Smooth muscle cell (in vitro differentiated cells): ENCODE measurements around the gene DGKG. TPM values are rescaled to one million over a fixed set of nuclear protein-coding genes. Genes with fewer than 3 reads are reported as not detected.

Source experiments
- DNase-seq: peaks from one replicate; lab custom pipeline; 2025; ENCODE audit not compliant: unreplicated experiment; lab: John Stamatoyannopoulos, UW
- H2AFZ ChIP-seq: fragments of 200-600 bp; sonication (generic); 2 replicates; pipeline ENCODE4 v1.6.0; 2016; ENCODE audit warnings: antibody characterized with exemption, low read depth, mild to moderate bottlenecking
- H3F3A ChIP-seq: fragments of 200-600 bp; sonication (generic); 2 replicates; pipeline ENCODE4 v1.6.0; 2017; ENCODE audit warnings: antibody characterized with exemption, low read depth
- H3K27ac ChIP-seq: fragments of 200-600 bp; sonication (generic); 2 replicates; pipeline ENCODE4 v1.5.1; 2016; ENCODE audit warnings: low read depth, mild to moderate bottlenecking
- H3K27me3 ChIP-seq: fragments of 200-600 bp; sonication (generic); 2 replicates; pipeline ENCODE4 v1.6.1; 2016; ENCODE audit warnings: low read depth, mild to moderate bottlenecking
- H3K36me3 ChIP-seq: fragments of 200-600 bp; sonication (generic); 2 replicates; pipeline ENCODE4 v1.5.1; 2016; ENCODE audit warnings: low read depth
- H3K4me1 ChIP-seq: fragments of 200-600 bp; sonication (generic); 2 replicates; pipeline ENCODE4 v1.5.1; 2016; ENCODE audit warnings: low read depth
- H3K4me2 ChIP-seq: fragments of 200-600 bp; sonication (generic); 2 replicates; pipeline ENCODE4 v1.6.0; 2016; ENCODE audit warnings: mild to moderate bottlenecking
- H3K4me3 ChIP-seq: fragments of 200-600 bp; sonication (generic); 2 replicates; pipeline ENCODE4 v1.5.1; 2016; ENCODE audit warnings: mild to moderate bottlenecking
- H3K79me2 ChIP-seq: fragments of 200-600 bp; sonication (generic); 2 replicates; pipeline ENCODE4 v1.6.0; 2016; ENCODE audit warnings: low read depth, mild to moderate bottlenecking
- H3K9ac ChIP-seq: fragments of 200-600 bp; sonication (generic); 2 replicates; pipeline ENCODE4 v1.6.0; 2016; ENCODE audit warnings: low read depth
- H3K9me3 ChIP-seq: fragments of 200-600 bp; sonication (generic); replicated peaks from 2 replicates; pipeline ENCODE4 v1.5.1; 2016; ENCODE audit warnings: low read depth
- H4K20me1 ChIP-seq: fragments of 200-600 bp; sonication (generic); 2 replicates; pipeline ENCODE4 v1.6.0; 2016; ENCODE audit warnings: low read depth
- CTCF ChIP-seq: fragments of 200-600 bp; sonication (generic); IDR thresholded peaks from 2 replicates; pipeline ENCODE4 v1.5.1; 2017; ENCODE audit warnings: borderline replicate concordance, mild to moderate bottlenecking, antibody characterized with exemption; ENCODE audit not compliant: insufficient read depth, poor library complexity, severe bottlenecking
- WGBS: methylation state at CpG from one replicate; pipeline ENCODE4 v1.1.7; 2016; ENCODE audit warnings: low lambda C conversion rate; 5-methylcytosine and 5-hydroxymethylcytosine counted together
- polyA plus RNA-seq: library from polyadenylated mRNA; unstranded; fragments of >200 nt; fragmentation: Nextera tagmentation; extraction: Ambion mirVana; gene quantifications from 2 replicates; pipeline ENCODE4 v1.2.1, GENCODE V29; 2016
- total RNA-seq: library from RNA; depleted of rRNA; stranded (reverse); fragments of >200 nt; gene quantifications from 2 replicates; pipeline ENCODE4 v1.2.3, GENCODE V29; 2014

Gene DGKG
- total and polyA plus RNA-seq, 2 experiments from 2014 or later, result 0.64 TPM; not detected in 1

- H3K4me1 ChIP-seq, result peaks cover 18% of the 10 kb centered on the region
Measured at GRCh38 chr3:186208296-186208989, 153.6 kb downstream of the DGKG start.

GRCh38 chr3:186207515-186207914 lies 154.5 kb downstream of the DGKG start:
- H3K27me3 ChIP-seq, result peaks cover 6% of the 10 kb centered on the region
- no peaks in the 10 kb centered on the region for H3K9me3 ChIP-seq
- H3K79me2 ChIP-seq, result no peaks in the 10 kb centered on the region
- TF ChIP-seq CTCF, result no peak
- WGBS, result 94% methylated on average over 3 of the region's 3 CpGs
- peaks cover 18% of the 10 kb centered on the region for H3K4me1 ChIP-seq
- H3K9ac ChIP-seq, result no peak overlapping the region
- H4K20me1 ChIP-seq, result no peaks in the 10 kb centered on the region
- H3K27ac ChIP-seq, result no peak overlapping the region
- no peak overlapping the region for H2AFZ ChIP-seq
- peaks cover 7% of the 10 kb centered on the region for H3F3A ChIP-seq
- DNase-seq, result no peak
- H3K4me2 ChIP-seq, result no peak overlapping the region
- no peak overlapping the region for H3K4me3 ChIP-seq
- no peaks in the 10 kb centered on the region for H3K36me3 ChIP-seq

More at GRCh38 chr3:186208296-186208989, 153.6 kb downstream of the DGKG start:
- peaks cover 7% of the 10 kb centered on the region for H3F3A ChIP-seq
- H3K79me2 ChIP-seq, result no peaks in the 10 kb centered on the region
- H4K20me1 ChIP-seq, result no peaks in the 10 kb centered on the region
- H3K36me3 ChIP-seq, result no peaks in the 10 kb centered on the region
- no peak overlapping the region for H3K4me3 ChIP-seq
- no peak overlapping the region for H2AFZ ChIP-seq
- 94% methylated on average over 8 of the region's 8 CpGs for WGBS
- H3K27ac ChIP-seq, result no peak overlapping the region
- no peak overlapping the region for H3K9ac ChIP-seq
- no peak overlapping the region for H3K4me2 ChIP-seq
- no peak for TF ChIP-seq CTCF
- no peaks in the 10 kb centered on the region for H3K9me3 ChIP-seq
- no peaks in the 10 kb centered on the region for H3K27me3 ChIP-seq
- DNase-seq, result no peak

- Histone ChIP-seq H3K9ac (no peak overlapping the region), H3K4me3 (no peak overlapping the region), H3F3A (no peaks in the 10 kb centered on the region), H3K79me2 (no peaks in the 10 kb centered on the region), H3K36me3 (no peaks in the 10 kb centered on the region), H3K27ac (no peak overlapping the region), H2AFZ (no peak overlapping the region), H4K20me1 (no peaks in the 10 kb centered on the region), H3K4me2 (no peak overlapping the region), H3K27me3 (peaks cover 31% of the 10 kb centered on the region), H3K4me1 (no peaks in the 10 kb centered on the region), H3K9me3 (no peaks in the 10 kb centered on the region)
- no peak for TF ChIP-seq CTCF
- DNase-seq, result no peak
- 89% methylated on average over 4 of the region's 4 CpGs for WGBS
Measured at GRCh38 chr3:186200726-186201125, 161.3 kb downstream of the DGKG start.

- Histone ChIP-seq H4K20me1 (no peaks in the 10 kb centered on the region), H3K4me3 (no peak overlapping the region), H3K27ac (no peak overlapping the region), H3K4me1 (no peaks in the 10 kb centered on the region), H3K27me3 (peaks cover 54% of the 10 kb centered on the region), H3K4me2 (no peak overlapping the region), H3K79me2 (no peaks in the 10 kb centered on the region), H3K9me3 (no peaks in the 10 kb centered on the region), H3K9ac (no peak overlapping the region), H2AFZ (no peak overlapping the region), H3K36me3 (no peaks in the 10 kb centered on the region), H3F3A (no peaks in the 10 kb centered on the region)
- TF ChIP-seq CTCF, result no peak
- 95% methylated on average over 2 of the region's 2 CpGs for WGBS
- no peak for DNase-seq
Measured at GRCh38 chr3:186198442-186198841, 163.6 kb downstream of the DGKG start.
